HEK293 (cell line): ENCODE results near the gene CKS1B.

ENCODE experiments used
- EGR2 ChIP-seq: fragments of 450-650 bp; formaldehyde crosslinking; IDR thresholded peaks from 2 replicates; pipeline ENCODE4 v1.5.1; 2016; ENCODE audit warnings: low read depth, missing biosample characterization, missing genetic modification characterization
- HOXC10 ChIP-seq: sonication (generic); formaldehyde crosslinking; IDR thresholded peaks from 2 replicates; pipeline ENCODE4 v1.8.1; 2023; ENCODE audit warnings: mild to moderate bottlenecking, missing genetic modification reagents
- KLF1 ChIP-seq: fragments of 450-650 bp; formaldehyde crosslinking; IDR thresholded peaks from 2 replicates; pipeline ENCODE4 v1.5.1; 2016; ENCODE audit warnings: missing biosample characterization, missing genetic modification characterization
- MEIS1 ChIP-seq: sonication (generic); formaldehyde crosslinking; IDR thresholded peaks from 2 replicates; pipeline ENCODE4 v1.8.1; 2022; ENCODE audit warnings: missing genetic modification reagents, mild to moderate bottlenecking, borderline replicate concordance
- ZIC2 ChIP-seq: fragments of 450-650 bp; formaldehyde crosslinking; IDR thresholded peaks from 2 replicates; pipeline ENCODE4 v1.5.1; 2016; ENCODE audit warnings: missing biosample characterization, missing genetic modification characterization
- ZNF19 ChIP-seq: fragments of 450-650 bp; formaldehyde crosslinking; IDR thresholded peaks from 2 replicates; pipeline ENCODE4; 2016; ENCODE audit warnings: missing biosample characterization, missing genetic modification characterization, low read depth
- ZNF335 ChIP-seq: fragments of 450-650 bp; formaldehyde crosslinking; conservative IDR thresholded peaks from 2 replicates; pipeline ENCODE4 v1.5.1; 2016; ENCODE audit warnings: missing biosample characterization, missing genetic modification characterization
- ZNF501 ChIP-seq: fragments of 450-650 bp; formaldehyde crosslinking; IDR thresholded peaks from 2 replicates; pipeline ENCODE4 v1.5.1; 2016; ENCODE audit warnings: missing biosample characterization, missing genetic modification characterization
- ZNF560 ChIP-seq: fragments of 450-650 bp; formaldehyde crosslinking; IDR thresholded peaks from 2 replicates; pipeline ENCODE4 v1.5.1; 2017; ENCODE audit warnings: missing biosample characterization, missing genetic modification characterization, borderline replicate concordance
- ZNF664 ChIP-seq: fragments of 450-650 bp; formaldehyde crosslinking; IDR thresholded peaks from 2 replicates; pipeline ENCODE4 v1.5.1; 2016; ENCODE audit warnings: missing biosample characterization, missing genetic modification characterization
- TF ChIP-seq, protein P1 (sequence below): fragments of 450-650 bp; formaldehyde crosslinking; IDR thresholded peaks from 2 replicates; pipeline ENCODE4 v1.5.1; 2016; ENCODE audit warnings: missing biosample characterization, missing genetic modification characterization
- TF ChIP-seq, protein P2 (sequence below): IDR thresholded peaks from 2 replicates; pipeline ENCODE4 v1.6.1; 2011; ENCODE audit warnings: mild to moderate bottlenecking, low read depth, low read length, borderline replicate concordance
- TF ChIP-seq, protein P3 (sequence below): fragments of 450-650 bp; formaldehyde crosslinking; IDR thresholded peaks from 2 replicates; pipeline ENCODE4 v1.5.1; 2016; ENCODE audit warnings: missing biosample characterization, missing genetic modification characterization, low read depth

DNA sequence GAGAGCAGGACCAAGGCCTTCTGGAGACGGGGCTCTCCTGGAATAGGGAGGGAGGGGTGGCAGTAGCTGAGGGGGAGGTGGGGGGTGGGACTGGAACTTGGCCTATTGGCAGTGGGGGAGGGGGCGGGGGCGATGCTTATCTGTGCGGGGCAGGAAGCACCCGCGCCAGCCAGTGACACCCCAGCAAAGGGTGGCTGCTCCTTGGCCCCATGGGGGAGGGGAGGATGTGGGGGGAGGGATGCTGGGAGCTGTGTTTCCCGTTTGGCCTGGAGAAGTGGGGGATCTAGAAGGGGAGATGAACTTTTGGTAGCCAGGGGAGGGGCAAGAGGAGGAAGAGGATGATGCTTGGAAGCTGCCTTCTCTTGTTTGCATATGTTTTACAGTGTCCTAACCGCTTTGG lies 39.2 kb downstream of the CKS1B start:
- TF ChIP-seq ZIC2 (no peak), ZNF560 (no peak), MEIS1 (CRISPR knock-in tag) (no peak), KLF1 (tag by site-specific recombination) (no peak), ZNF664 (tag by site-specific recombination) (no peak), ZNF501 (tag by site-specific recombination) (no peak), ZNF335 (tag by site-specific recombination) (no peak), ZNF19 (no peak), EGR2 (tag by site-specific recombination) (no peak), HOXC10 (CRISPR knock-in tag) (no peak)
- TF ChIP-seq, protein P1, sequence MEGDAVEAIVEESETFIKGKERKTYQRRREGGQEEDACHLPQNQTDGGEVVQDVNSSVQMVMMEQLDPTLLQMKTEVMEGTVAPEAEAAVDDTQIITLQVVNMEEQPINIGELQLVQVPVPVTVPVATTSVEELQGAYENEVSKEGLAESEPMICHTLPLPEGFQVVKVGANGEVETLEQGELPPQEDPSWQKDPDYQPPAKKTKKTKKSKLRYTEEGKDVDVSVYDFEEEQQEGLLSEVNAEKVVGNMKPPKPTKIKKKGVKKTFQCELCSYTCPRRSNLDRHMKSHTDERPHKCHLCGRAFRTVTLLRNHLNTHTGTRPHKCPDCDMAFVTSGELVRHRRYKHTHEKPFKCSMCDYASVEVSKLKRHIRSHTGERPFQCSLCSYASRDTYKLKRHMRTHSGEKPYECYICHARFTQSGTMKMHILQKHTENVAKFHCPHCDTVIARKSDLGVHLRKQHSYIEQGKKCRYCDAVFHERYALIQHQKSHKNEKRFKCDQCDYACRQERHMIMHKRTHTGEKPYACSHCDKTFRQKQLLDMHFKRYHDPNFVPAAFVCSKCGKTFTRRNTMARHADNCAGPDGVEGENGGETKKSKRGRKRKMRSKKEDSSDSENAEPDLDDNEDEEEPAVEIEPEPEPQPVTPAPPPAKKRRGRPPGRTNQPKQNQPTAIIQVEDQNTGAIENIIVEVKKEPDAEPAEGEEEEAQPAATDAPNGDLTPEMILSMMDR (tag by site-specific recombination) = no peak
- TF ChIP-seq, protein P2, sequence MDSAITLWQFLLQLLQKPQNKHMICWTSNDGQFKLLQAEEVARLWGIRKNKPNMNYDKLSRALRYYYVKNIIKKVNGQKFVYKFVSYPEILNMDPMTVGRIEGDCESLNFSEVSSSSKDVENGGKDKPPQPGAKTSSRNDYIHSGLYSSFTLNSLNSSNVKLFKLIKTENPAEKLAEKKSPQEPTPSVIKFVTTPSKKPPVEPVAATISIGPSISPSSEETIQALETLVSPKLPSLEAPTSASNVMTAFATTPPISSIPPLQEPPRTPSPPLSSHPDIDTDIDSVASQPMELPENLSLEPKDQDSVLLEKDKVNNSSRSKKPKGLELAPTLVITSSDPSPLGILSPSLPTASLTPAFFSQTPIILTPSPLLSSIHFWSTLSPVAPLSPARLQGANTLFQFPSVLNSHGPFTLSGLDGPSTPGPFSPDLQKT = no peak
- TF ChIP-seq, protein P3, sequence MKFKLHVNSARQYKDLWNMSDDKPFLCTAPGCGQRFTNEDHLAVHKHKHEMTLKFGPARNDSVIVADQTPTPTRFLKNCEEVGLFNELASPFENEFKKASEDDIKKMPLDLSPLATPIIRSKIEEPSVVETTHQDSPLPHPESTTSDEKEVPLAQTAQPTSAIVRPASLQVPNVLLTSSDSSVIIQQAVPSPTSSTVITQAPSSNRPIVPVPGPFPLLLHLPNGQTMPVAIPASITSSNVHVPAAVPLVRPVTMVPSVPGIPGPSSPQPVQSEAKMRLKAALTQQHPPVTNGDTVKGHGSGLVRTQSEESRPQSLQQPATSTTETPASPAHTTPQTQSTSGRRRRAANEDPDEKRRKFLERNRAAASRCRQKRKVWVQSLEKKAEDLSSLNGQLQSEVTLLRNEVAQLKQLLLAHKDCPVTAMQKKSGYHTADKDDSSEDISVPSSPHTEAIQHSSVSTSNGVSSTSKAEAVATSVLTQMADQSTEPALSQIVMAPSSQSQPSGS = no peak
